ENCODE results near the gene GABRB3.

The GABRB3 gene

GRCh38 chr15:26590676-26591075 lies 182.2 kb downstream of the GABRB3 start:
- Mint-ChIP-seq H3K4me3 (no peak overlapping the region), H3K36me3 (no peaks in the 10 kb centered on the region), H3K4me1 (no peaks in the 10 kb centered on the region), H3K9me3 (peaks cover 11% of the 10 kb centered on the region), H3K27ac (no peak overlapping the region)
- no peak for ATAC-seq
- no peak for DNase-seq (ENCODE audit: low spot score in 2 of 2)

GRCh38 chr15:26582840-26583239 lies 190.0 kb downstream of the GABRB3 start:
- H3K36me3 Mint-ChIP-seq, result no peaks in the 10 kb centered on the region
- H3K4me3 Mint-ChIP-seq, result no peak overlapping the region
- no peak overlapping the region for H3K27ac Mint-ChIP-seq
- peaks cover 15% of the 10 kb centered on the region for H3K9me3 Mint-ChIP-seq
- no peaks in the 10 kb centered on the region for H3K4me1 Mint-ChIP-seq
- ATAC-seq (no peak), DNase-seq (ENCODE audit: low spot score in 2 of 2) (no peak)

GRCh38 chr15:26580943-26581342 lies 191.9 kb downstream of the GABRB3 start:
- Mint-ChIP-seq H3K4me3 (no peak overlapping the region), H3K27ac (no peak overlapping the region), H3K9me3 (peaks cover 16% of the 10 kb centered on the region), H3K4me1 (no peaks in the 10 kb centered on the region), H3K36me3 (no peaks in the 10 kb centered on the region)
- DNase-seq (ENCODE audit: low spot score in 2 of 2) (no peak), ATAC-seq (no peak)

- no peak for ATAC-seq
- Mint-ChIP-seq H3K9me3 (peaks cover 11% of the 10 kb centered on the region), H3K27ac (no peak overlapping the region), H3K4me1 (no peaks in the 10 kb centered on the region), H3K4me3 (no peak overlapping the region), H3K36me3 (no peaks in the 10 kb centered on the region)
- no peak for DNase-seq (ENCODE audit: low spot score in 2 of 2)
Observed at GRCh38 chr15:26572602-26573350, 200.1 kb downstream of the GABRB3 start.

- DNase-seq (ENCODE audit: low spot score in 2 of 2), result no peak
- H3K9me3 Mint-ChIP-seq, result peaks cover 8% of the 10 kb centered on the region
- no peak overlapping the region for H3K4me3 Mint-ChIP-seq
- H3K27ac Mint-ChIP-seq, result no peak overlapping the region
- ATAC-seq, result no peak
- no peaks in the 10 kb centered on the region for H3K4me1 Mint-ChIP-seq
- no peaks in the 10 kb centered on the region for H3K36me3 Mint-ChIP-seq
Observed at GRCh38 chr15:26571346-26571745, 201.5 kb downstream of the GABRB3 start.

- peaks cover 8% of the 10 kb centered on the region for H3K9me3 Mint-ChIP-seq
- no peak overlapping the region for H3K4me3 Mint-ChIP-seq
- DNase-seq (ENCODE audit: low spot score in 2 of 2) (no peak), ATAC-seq (no peak)
- H3K36me3 Mint-ChIP-seq, result no peaks in the 10 kb centered on the region
- no peak overlapping the region for H3K27ac Mint-ChIP-seq
- no peaks in the 10 kb centered on the region for H3K4me1 Mint-ChIP-seq
Observed at GRCh38 chr15:26565542-26565941, 207.3 kb downstream of the GABRB3 start.

GRCh38 chr15:26564361-26564760 lies 208.5 kb downstream of the GABRB3 start:
- ATAC-seq (no peak), DNase-seq (ENCODE audit: low spot score in 2 of 2) (no peak)
- Mint-ChIP-seq H3K9me3 (peaks cover 10% of the 10 kb centered on the region), H3K36me3 (no peaks in the 10 kb centered on the region), H3K4me3 (no peak overlapping the region), H3K4me1 (no peaks in the 10 kb centered on the region), H3K27ac (no peak overlapping the region)

GRCh38 chr15:26562336-26562735 lies 210.5 kb downstream of the GABRB3 start:
- no peak overlapping the region for H3K4me3 Mint-ChIP-seq
- H3K9me3 Mint-ChIP-seq, result peaks cover 9% of the 10 kb centered on the region

GRCh38 chr15:26561896-26562295 lies 211.0 kb downstream of the GABRB3 start:
- H3K4me3 Mint-ChIP-seq, result no peak overlapping the region
- no peaks in the 10 kb centered on the region for H3K4me1 Mint-ChIP-seq
- H3K27ac Mint-ChIP-seq, result no peak overlapping the region
- DNase-seq (ENCODE audit: low spot score in 2 of 2) (no peak), ATAC-seq (no peak)
- no peaks in the 10 kb centered on the region for H3K36me3 Mint-ChIP-seq
- H3K9me3 Mint-ChIP-seq, result peaks cover 11% of the 10 kb centered on the region

More at GRCh38 chr15:26562336-26562735, 210.5 kb downstream of the GABRB3 start:
- no peak for ATAC-seq
- DNase-seq (ENCODE audit: low spot score in 2 of 2), result no peak
- Mint-ChIP-seq H3K4me1 (no peaks in the 10 kb centered on the region), H3K27ac (no peak overlapping the region), H3K36me3 (no peaks in the 10 kb centered on the region)

GRCh38 chr15:26561130-26561529 lies 211.7 kb downstream of the GABRB3 start:
- Mint-ChIP-seq H3K9me3 (peaks cover 11% of the 10 kb centered on the region), H3K4me1 (no peaks in the 10 kb centered on the region), H3K36me3 (no peaks in the 10 kb centered on the region), H3K27ac (no peak overlapping the region), H3K4me3 (no peak overlapping the region)
- DNase-seq (ENCODE audit: low spot score in 2 of 2), result no peak
- no peak for ATAC-seq

- DNase-seq (ENCODE audit: low spot score in 2 of 2) (no peak), ATAC-seq (no peak)
- Mint-ChIP-seq H3K4me3 (no peak overlapping the region), H3K27ac (no peak overlapping the region), H3K36me3 (no peaks in the 10 kb centered on the region), H3K4me1 (no peaks in the 10 kb centered on the region), H3K9me3 (peaks cover 15% of the 10 kb centered on the region)
Observed at GRCh38 chr15:26555898-26556297, 217.0 kb downstream of the GABRB3 start.

- Mint-ChIP-seq H3K27ac (no peak overlapping the region), H3K4me1 (no peaks in the 10 kb centered on the region), H3K9me3 (peaks cover 18% of the 10 kb centered on the region), H3K36me3 (no peaks in the 10 kb centered on the region), H3K4me3 (no peak overlapping the region)
- DNase-seq (ENCODE audit: low spot score in 2 of 2) (no peak), ATAC-seq (no peak)
Observed at GRCh38 chr15:26551473-26551872, 221.4 kb downstream of the GABRB3 start.

GRCh38 chr15:26550880-26551279 lies 222.0 kb downstream of the GABRB3 start:
- Mint-ChIP-seq H3K36me3 (no peaks in the 10 kb centered on the region), H3K27ac (no peak overlapping the region), H3K4me1 (no peaks in the 10 kb centered on the region), H3K4me3 (no peak overlapping the region), H3K9me3 (peaks cover 18% of the 10 kb centered on the region)
- ATAC-seq, result no peak
- DNase-seq (ENCODE audit: low spot score in 2 of 2), result no peak

- H3K4me3 Mint-ChIP-seq, result no peak overlapping the region
- H3K4me1 Mint-ChIP-seq, result no peaks in the 10 kb centered on the region
- no peak overlapping the region for H3K27ac Mint-ChIP-seq
- ATAC-seq (no peak), DNase-seq (ENCODE audit: low spot score in 2 of 2) (no peak)
- H3K36me3 Mint-ChIP-seq, result no peaks in the 10 kb centered on the region
- peaks cover 17% of the 10 kb centered on the region for H3K9me3 Mint-ChIP-seq
Observed at GRCh38 chr15:26537663-26538062, 235.2 kb downstream of the GABRB3 start.

- H3K9me3 Mint-ChIP-seq, result peaks cover 26% of the 10 kb centered on the region
- H3K4me1 Mint-ChIP-seq, result no peaks in the 10 kb centered on the region
- DNase-seq (ENCODE audit: low spot score in 2 of 2) (no peak), ATAC-seq (no peak)
- no peaks in the 10 kb centered on the region for H3K36me3 Mint-ChIP-seq
- no peak overlapping the region for H3K4me3 Mint-ChIP-seq
- H3K27ac Mint-ChIP-seq, result no peak overlapping the region
Observed at GRCh38 chr15:26531489-26531888, 241.4 kb downstream of the GABRB3 start.

GRCh38 chr15:26525096-26525495 lies 247.8 kb downstream of the GABRB3 start:
- no peaks in the 10 kb centered on the region for H3K36me3 Mint-ChIP-seq
- no peak overlapping the region for H3K4me3 Mint-ChIP-seq
- ATAC-seq (no peak), DNase-seq (ENCODE audit: low spot score in 2 of 2) (no peak)
- H3K27ac Mint-ChIP-seq, result no peak overlapping the region
- H3K4me1 Mint-ChIP-seq, result no peaks in the 10 kb centered on the region
- peaks cover 11% of the 10 kb centered on the region for H3K9me3 Mint-ChIP-seq

Measured in stimulated activated effector memory CD8-positive, alpha-beta T cell treated with anti-CD3 and anti-CD28 coated beads, Interleukin-12 subunit alpha, Interleukin-12 subunit beta, amount 100 ng/mL, for 72 hours (primary cell).